HCT116 (cell line): ENCODE results near the gene SLC15A5. TPM values are rescaled to one million over a fixed set of nuclear protein-coding genes. Genes with fewer than 3 reads are reported as not detected.

Experiments
- ATAC-seq: fragments of 200-7000 bp; cut with Tn5 transposase; 2 replicates; pipeline ENCODE4 v1.9.1; 2020; ENCODE audit warnings: mild to moderate bottlenecking, moderate library complexity
- Bru-seq: library from RNA; stranded (reverse); fragments of 400-500 nt; gene quantifications from one replicate; lab custom pipeline; 2021; lab: Mats Ljungman, UMichigan
- BruChase-seq, 2 experiments: library from RNA; stranded (reverse); fragments of 400-500 nt; gene quantifications; one replicate each; lab custom pipeline; 2021; lab: Mats Ljungman, UMichigan
- BruUV-seq: library from RNA; stranded (reverse); fragments of 400-500 nt; replicated peaks from 2 replicates; lab custom pipeline; 2021; lab: Mats Ljungman, UMichigan
- CTCF ChIA-PET: fragments of 300-600 bp; sonication (Branson Sonifier 250); formaldehyde crosslinking; loops from one replicate; lab custom pipeline; 2021; ENCODE audit warnings: antibody characterized with exemption; lab: Charles Lee
- POLR2A ChIA-PET: fragments of 300-600, 350-600 bp; sonication (Branson Sonifier 250); formaldehyde crosslinking; loops from one replicate; lab custom pipeline; 2021; ENCODE audit warnings: antibody characterized with exemption; lab: Charles Lee
- RAD21 ChIA-PET, 2 experiments: fragments of 300-600 bp; sonication (Branson Sonifier 250); formaldehyde crosslinking; loops; one replicate each; lab custom pipeline; 2023; ENCODE audit warnings: low total read pairs in 2 of 2; ENCODE audit not compliant: uncharacterized antibody in 2 of 2, unreplicated experiment in 2 of 2, low non-redundant PET in 1 of 2; lab: Charles Lee
- DNase-seq: peaks from one replicate; pipeline ENCODE4 v3.0.0-alpha.2; 2010; ENCODE audit warnings: low read depth, low spot score
- H2AFZ ChIP-seq: fragments of 200-600 bp; shearing (Covaris generic), sonication (generic); 2 replicates; pipeline ENCODE4 v1.6.1; 2017; ENCODE audit warnings: low read depth, mixed run types, mixed read lengths, antibody characterized with exemption, low read length; ENCODE audit not compliant: poor library complexity, severe bottlenecking
- H3K27ac ChIP-seq: 2 replicates; pipeline ENCODE4 v1.5.1; 2012; ENCODE audit warnings: low read depth, low read length
- H3K27me3 ChIP-seq: fragments of 200-600 bp; sonication (generic); 2 replicates; pipeline ENCODE4 v1.6.1; 2016; ENCODE audit warnings: mixed run types, low read length, mixed read lengths; ENCODE audit not compliant: insufficient read depth
- H3K36me3 ChIP-seq, 2 experiments: fragments of 200-500 bp in 1 of 2; fragments of 200-600 bp in 1 of 2; sonication (Bioruptor generic) in 1 of 2; sonication (generic) in 1 of 2; 2 replicates each; pipeline versions ENCODE4 v1.5.1 to v1.6.1; 2014 to 2016; ENCODE audit warnings: low read length in 2 of 2, inconsistent platforms in 1 of 2, mixed read lengths in 1 of 2, mixed run types in 1 of 2; ENCODE audit not compliant: insufficient read depth in 2 of 2, control insufficient read depth in 1 of 2
- H3K4me1 ChIP-seq, 2 experiments: fragments of 200-600 bp in 1 of 2; sonication (generic) in 1 of 2; 2 replicates each; pipeline versions ENCODE4 v1.5.1 to v1.6.1; 2012 to 2017; ENCODE audit warnings: low read length in 2 of 2, inconsistent platforms in 1 of 2, mild to moderate bottlenecking in 1 of 2, mixed read lengths in 1 of 2, mixed run types in 1 of 2, moderate library complexity in 1 of 2; ENCODE audit not compliant: insufficient read depth in 2 of 2, control insufficient read depth in 1 of 2
- H3K4me2 ChIP-seq: fragments of 200-600 bp; sonication (generic); 2 replicates; pipeline ENCODE4 v1.6.1; 2017; ENCODE audit warnings: mixed run types, low read length, mixed read lengths
- H3K4me3 ChIP-seq, 2 experiments: fragments of 200-600 bp in 1 of 2; sonication (generic) in 1 of 2; replicated peaks in 1 of 2; 2 replicates each; pipeline ENCODE4 v1.5.1; 2011 to 2016; ENCODE audit warnings: low read length in 2 of 2, control low read depth in 1 of 2, low read depth in 1 of 2, mild to moderate bottlenecking in 1 of 2, mixed read lengths in 1 of 2, mixed run types in 1 of 2
- H3K79me2 ChIP-seq: fragments of 200-600 bp; sonication (generic); 2 replicates; pipeline ENCODE4 v1.6.1; 2017; ENCODE audit warnings: mild to moderate bottlenecking, mixed run types, low read length, moderate library complexity, mixed read lengths; ENCODE audit not compliant: insufficient read depth
- H3K9ac ChIP-seq: fragments of 200-600 bp; sonication (generic); 2 replicates; pipeline ENCODE4 v1.6.1; 2016; ENCODE audit warnings: low read length, mixed read lengths
- H3K9me2 ChIP-seq: fragments of 200-600 bp; sonication (generic), shearing (Covaris generic); 2 replicates; pipeline ENCODE4 v1.6.1; 2017; ENCODE audit warnings: mixed run types, mild to moderate bottlenecking, moderate library complexity; ENCODE audit not compliant: insufficient read depth
- H3K9me3 ChIP-seq, 2 experiments: fragments of 200-500 bp in 1 of 2; fragments of 200-600 bp in 1 of 2; sonication (Bioruptor generic) in 1 of 2; sonication (generic) in 1 of 2; 2 replicates each; pipeline ENCODE4 v1.6.1; 2014 to 2017; ENCODE audit warnings: low read length in 2 of 2, mixed read lengths in 2 of 2, inconsistent platforms in 1 of 2, low read depth in 1 of 2, mild to moderate bottlenecking in 1 of 2, mixed run types in 1 of 2, moderate library complexity in 1 of 2; ENCODE audit not compliant: control insufficient read depth in 1 of 2, insufficient read depth in 1 of 2
- H4K20me1 ChIP-seq: fragments of 200-600 bp; sonication (generic), shearing (Covaris generic); 2 replicates; pipeline ENCODE4 v1.6.1; 2017; ENCODE audit warnings: mixed run types, mild to moderate bottlenecking, moderate library complexity; ENCODE audit not compliant: insufficient read depth
- CEBPB ChIP-seq: IDR thresholded peaks from 2 replicates; pipeline ENCODE4 v1.6.1; 2012; ENCODE audit warnings: low read depth
- EGR1 ChIP-seq: IDR thresholded peaks from 2 replicates; pipeline ENCODE4 v1.6.1; 2012; ENCODE audit warnings: low read depth
- EZH2 ChIP-seq: fragments of 200-600 bp; sonication (generic); IDR thresholded peaks from 2 replicates; pipeline ENCODE4 v1.6.1; 2017; ENCODE audit warnings: antibody characterized with exemption, mixed run types
- JUND ChIP-seq: IDR thresholded peaks from 2 replicates; pipeline ENCODE4 v1.6.1; 2012
- POLR2AphosphoS5 ChIP-seq: IDR thresholded peaks from 2 replicates; pipeline ENCODE4 v1.6.1; 2011; ENCODE audit warnings: mild to moderate bottlenecking, low read depth, low read length, moderate library complexity
- RAD21 ChIP-seq: IDR thresholded peaks from 2 replicates; pipeline ENCODE4 v1.6.1; 2012; ENCODE audit warnings: low read depth, mild to moderate bottlenecking
- SIN3A ChIP-seq: IDR thresholded peaks from 2 replicates; pipeline ENCODE4 v1.6.1; 2012; ENCODE audit warnings: low read depth
- SP1 ChIP-seq: IDR thresholded peaks from 2 replicates; pipeline ENCODE4 v1.6.1; 2012; ENCODE audit warnings: low read depth
- TCF7L2 ChIP-seq: IDR thresholded peaks from 2 replicates; pipeline ENCODE4 v1.7.0; 2011; ENCODE audit warnings: borderline replicate concordance, inconsistent platforms; ENCODE audit not compliant: insufficient read depth, insufficient read length; ENCODE audit errors: extremely low read depth
- ZFX ChIP-seq: fragments of 450-650 bp; IDR thresholded peaks from 2 replicates; pipeline ENCODE4 v1.6.1; 2017
- ZNF274 ChIP-seq: fragments of 200-500 bp; sonication (Bioruptor generic); IDR thresholded peaks from 2 replicates; pipeline ENCODE4 v1.6.1; 2014; ENCODE audit warnings: mild to moderate bottlenecking, low read depth, low read length, inconsistent platforms
- intact Hi-C: fragments of 100-400 bp; cut with micrococcal nuclease; formaldehyde crosslinking; loops from 2 replicates; pipeline ENCODE4 v1.10.0; 2022
- long read RNA-seq: library from polyadenylated mRNA; unstranded; transcript quantifications from one replicate; pipeline ENCODE4 v2.0.0, GENCODE V29; 2021; ENCODE audit not compliant: unreplicated experiment
- polyA plus RNA-seq: library from polyadenylated mRNA; unstranded; fragments of >200 nt; gene quantifications from 2 replicates; pipeline ENCODE4 v1.2.1, GENCODE V29; 2012; ENCODE audit warnings: missing spikeins
- total RNA-seq: library from RNA; stranded (reverse); gene quantifications from one replicate; pipeline ENCODE4 v1.2.1, GENCODE V29; 2021; ENCODE audit not compliant: unreplicated experiment
- TF ChIP-seq, protein P1 (sequence below): IDR thresholded peaks from 2 replicates; pipeline ENCODE4 v1.6.1; 2012
- TF ChIP-seq, protein P2 (sequence below): IDR thresholded peaks from 2 replicates; pipeline ENCODE4 v1.6.1; 2012
- TF ChIP-seq, protein P3 (sequence below), 3 experiments: fragments of 200-600 bp in 1 of 3; sonication (generic) in 1 of 3; IDR thresholded peaks in 2 of 3; conservative IDR thresholded peaks in 1 of 3; 2 replicates each; pipeline ENCODE4 v1.5.1; 2012 to 2017; ENCODE audit warnings: low read depth in 2 of 3, low read length in 2 of 3, antibody characterized with exemption in 1 of 3, borderline replicate concordance in 1 of 3, control low read depth in 1 of 3, mild to moderate bottlenecking in 1 of 3, mixed read lengths in 1 of 3, mixed run types in 1 of 3, moderate library complexity in 1 of 3; ENCODE audit not compliant: insufficient read depth in 1 of 3
- TF ChIP-seq, protein P4 (sequence below): IDR thresholded peaks from 2 replicates; pipeline ENCODE4 v1.6.1; 2012; ENCODE audit warnings: low read depth
- TF ChIP-seq, protein P5 (sequence below): IDR thresholded peaks from 2 replicates; pipeline ENCODE4 v1.6.1; 2011; ENCODE audit warnings: mild to moderate bottlenecking, low read length, moderate library complexity; ENCODE audit not compliant: insufficient replicate concordance; ENCODE audit errors: extremely low read depth

Gene SLC15A5, protein sequence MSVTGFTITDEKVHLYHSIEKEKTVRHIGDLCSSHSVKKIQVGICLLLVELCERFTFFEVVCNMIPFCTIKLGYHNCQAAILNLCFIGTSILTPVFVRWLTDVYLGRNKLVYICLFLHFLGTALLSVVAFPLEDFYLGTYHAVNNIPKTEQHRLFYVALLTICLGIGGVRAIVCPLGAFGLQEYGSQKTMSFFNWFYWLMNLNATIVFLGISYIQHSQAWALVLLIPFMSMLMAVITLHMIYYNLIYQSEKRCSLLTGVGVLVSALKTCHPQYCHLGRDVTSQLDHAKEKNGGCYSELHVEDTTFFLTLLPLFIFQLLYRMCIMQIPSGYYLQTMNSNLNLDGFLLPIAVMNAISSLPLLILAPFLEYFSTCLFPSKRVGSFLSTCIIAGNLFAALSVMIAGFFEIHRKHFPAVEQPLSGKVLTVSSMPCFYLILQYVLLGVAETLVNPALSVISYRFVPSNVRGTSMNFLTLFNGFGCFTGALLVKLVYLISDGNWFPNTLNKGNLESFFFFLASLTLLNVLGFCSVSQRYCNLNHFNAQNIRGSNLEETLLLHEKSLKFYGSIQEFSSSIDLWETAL
- total RNA-seq: not detected
- polyA plus RNA-seq: not detected in 2 replicates
- Bru-seq, nascent RNA: not detected
- not detected for BruChase-seq, experiment 1, labeled RNA remaining after a 6-hour chase
- not detected for BruChase-seq, experiment 2, labeled RNA remaining after a 2-hour chase
- long read RNA-seq: 0 reads

DNA sequence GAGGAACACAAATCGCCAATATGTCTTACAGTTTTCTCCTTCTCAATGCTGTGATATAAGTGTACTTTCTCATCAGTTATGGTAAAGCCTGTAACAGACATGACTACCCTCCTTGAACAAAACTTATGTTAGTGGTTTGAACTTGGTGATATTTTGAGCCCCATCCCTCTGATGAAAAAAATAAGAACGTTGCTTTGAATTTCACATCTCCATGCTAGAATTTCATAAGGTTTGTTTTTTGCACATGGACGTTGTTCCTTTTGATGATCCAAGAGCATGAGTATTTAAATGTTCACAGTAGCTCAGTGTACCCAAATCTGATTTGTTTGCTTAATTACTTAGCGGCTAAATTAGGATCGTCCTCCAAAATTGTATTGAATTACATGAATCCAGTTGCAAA, at the start of gene SLC15A5:
Gene SLC15A5 (minus strand): TSS at position 101 of the 400 bp plus-strand sequence. CDS start 0 bp downstream, at position 101.
- BruUV-seq: no TSS peak
- H3K9ac ChIP-seq: no peak within 1 kb of the TSS
- H3K4me2 ChIP-seq: no peak within 1 kb of the TSS
- H3K79me2 ChIP-seq: no peaks in the 10 kb centered on the region
- intact Hi-C loops: no loop called here
- no peak for ATAC-seq
- no peaks in the 10 kb centered on the region for H3K9me3 ChIP-seq
- POLR2A ChIA-PET: no interaction called here
- H4K20me1 ChIP-seq: no peaks in the 10 kb centered on the region
- no peak for DNase-seq
- H3K27ac ChIP-seq: no peak within 1 kb of the TSS
- CTCF ChIA-PET: no interaction called here
- no peaks in the 10 kb centered on the region for H3K36me3 ChIP-seq
- H3K9me2 ChIP-seq: no peaks in the 10 kb centered on the region
- no peaks in the 10 kb centered on the region for H3K27me3 ChIP-seq
- TF ChIP-seq, protein P1, sequence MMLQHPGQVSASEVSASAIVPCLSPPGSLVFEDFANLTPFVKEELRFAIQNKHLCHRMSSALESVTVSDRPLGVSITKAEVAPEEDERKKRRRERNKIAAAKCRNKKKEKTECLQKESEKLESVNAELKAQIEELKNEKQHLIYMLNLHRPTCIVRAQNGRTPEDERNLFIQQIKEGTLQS: no peak
- TF ChIP-seq ZFX (no peak), EGR1 (no peak), ZNF274 (no peak), EZH2 (no peak), JUND (no peak), SIN3A (no peak), SP1 (no peak), CEBPB (no peak), TCF7L2 (no peak), RAD21 (no peak), POLR2AphosphoS5 (no peak)
- TF ChIP-seq, protein P2, sequence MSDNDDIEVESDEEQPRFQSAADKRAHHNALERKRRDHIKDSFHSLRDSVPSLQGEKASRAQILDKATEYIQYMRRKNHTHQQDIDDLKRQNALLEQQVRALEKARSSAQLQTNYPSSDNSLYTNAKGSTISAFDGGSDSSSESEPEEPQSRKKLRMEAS: no peak
- TF ChIP-seq, protein P3, sequence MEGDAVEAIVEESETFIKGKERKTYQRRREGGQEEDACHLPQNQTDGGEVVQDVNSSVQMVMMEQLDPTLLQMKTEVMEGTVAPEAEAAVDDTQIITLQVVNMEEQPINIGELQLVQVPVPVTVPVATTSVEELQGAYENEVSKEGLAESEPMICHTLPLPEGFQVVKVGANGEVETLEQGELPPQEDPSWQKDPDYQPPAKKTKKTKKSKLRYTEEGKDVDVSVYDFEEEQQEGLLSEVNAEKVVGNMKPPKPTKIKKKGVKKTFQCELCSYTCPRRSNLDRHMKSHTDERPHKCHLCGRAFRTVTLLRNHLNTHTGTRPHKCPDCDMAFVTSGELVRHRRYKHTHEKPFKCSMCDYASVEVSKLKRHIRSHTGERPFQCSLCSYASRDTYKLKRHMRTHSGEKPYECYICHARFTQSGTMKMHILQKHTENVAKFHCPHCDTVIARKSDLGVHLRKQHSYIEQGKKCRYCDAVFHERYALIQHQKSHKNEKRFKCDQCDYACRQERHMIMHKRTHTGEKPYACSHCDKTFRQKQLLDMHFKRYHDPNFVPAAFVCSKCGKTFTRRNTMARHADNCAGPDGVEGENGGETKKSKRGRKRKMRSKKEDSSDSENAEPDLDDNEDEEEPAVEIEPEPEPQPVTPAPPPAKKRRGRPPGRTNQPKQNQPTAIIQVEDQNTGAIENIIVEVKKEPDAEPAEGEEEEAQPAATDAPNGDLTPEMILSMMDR (IDR thresholded peaks at IDR 0.05 in 2 of 3, conservative IDR thresholded peaks at IDR 0.05 in 1 of 3; ENCODE audit: borderline replicate concordance in 1 of 3, insufficient read depth in 1 of 3, low read depth in 2 of 3, low read length in 2 of 3): no peak
- TF ChIP-seq, protein P4, sequence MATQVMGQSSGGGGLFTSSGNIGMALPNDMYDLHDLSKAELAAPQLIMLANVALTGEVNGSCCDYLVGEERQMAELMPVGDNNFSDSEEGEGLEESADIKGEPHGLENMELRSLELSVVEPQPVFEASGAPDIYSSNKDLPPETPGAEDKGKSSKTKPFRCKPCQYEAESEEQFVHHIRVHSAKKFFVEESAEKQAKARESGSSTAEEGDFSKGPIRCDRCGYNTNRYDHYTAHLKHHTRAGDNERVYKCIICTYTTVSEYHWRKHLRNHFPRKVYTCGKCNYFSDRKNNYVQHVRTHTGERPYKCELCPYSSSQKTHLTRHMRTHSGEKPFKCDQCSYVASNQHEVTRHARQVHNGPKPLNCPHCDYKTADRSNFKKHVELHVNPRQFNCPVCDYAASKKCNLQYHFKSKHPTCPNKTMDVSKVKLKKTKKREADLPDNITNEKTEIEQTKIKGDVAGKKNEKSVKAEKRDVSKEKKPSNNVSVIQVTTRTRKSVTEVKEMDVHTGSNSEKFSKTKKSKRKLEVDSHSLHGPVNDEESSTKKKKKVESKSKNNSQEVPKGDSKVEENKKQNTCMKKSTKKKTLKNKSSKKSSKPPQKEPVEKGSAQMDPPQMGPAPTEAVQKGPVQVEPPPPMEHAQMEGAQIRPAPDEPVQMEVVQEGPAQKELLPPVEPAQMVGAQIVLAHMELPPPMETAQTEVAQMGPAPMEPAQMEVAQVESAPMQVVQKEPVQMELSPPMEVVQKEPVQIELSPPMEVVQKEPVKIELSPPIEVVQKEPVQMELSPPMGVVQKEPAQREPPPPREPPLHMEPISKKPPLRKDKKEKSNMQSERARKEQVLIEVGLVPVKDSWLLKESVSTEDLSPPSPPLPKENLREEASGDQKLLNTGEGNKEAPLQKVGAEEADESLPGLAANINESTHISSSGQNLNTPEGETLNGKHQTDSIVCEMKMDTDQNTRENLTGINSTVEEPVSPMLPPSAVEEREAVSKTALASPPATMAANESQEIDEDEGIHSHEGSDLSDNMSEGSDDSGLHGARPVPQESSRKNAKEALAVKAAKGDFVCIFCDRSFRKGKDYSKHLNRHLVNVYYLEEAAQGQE: no peak
- TF ChIP-seq, protein P5, sequence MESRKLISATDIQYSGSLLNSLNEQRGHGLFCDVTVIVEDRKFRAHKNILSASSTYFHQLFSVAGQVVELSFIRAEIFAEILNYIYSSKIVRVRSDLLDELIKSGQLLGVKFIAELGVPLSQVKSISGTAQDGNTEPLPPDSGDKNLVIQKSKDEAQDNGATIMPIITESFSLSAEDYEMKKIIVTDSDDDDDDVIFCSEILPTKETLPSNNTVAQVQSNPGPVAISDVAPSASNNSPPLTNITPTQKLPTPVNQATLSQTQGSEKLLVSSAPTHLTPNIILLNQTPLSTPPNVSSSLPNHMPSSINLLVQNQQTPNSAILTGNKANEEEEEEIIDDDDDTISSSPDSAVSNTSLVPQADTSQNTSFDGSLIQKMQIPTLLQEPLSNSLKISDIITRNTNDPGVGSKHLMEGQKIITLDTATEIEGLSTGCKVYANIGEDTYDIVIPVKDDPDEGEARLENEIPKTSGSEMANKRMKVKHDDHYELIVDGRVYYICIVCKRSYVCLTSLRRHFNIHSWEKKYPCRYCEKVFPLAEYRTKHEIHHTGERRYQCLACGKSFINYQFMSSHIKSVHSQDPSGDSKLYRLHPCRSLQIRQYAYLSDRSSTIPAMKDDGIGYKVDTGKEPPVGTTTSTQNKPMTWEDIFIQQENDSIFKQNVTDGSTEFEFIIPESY: no peak
- no peaks in the 10 kb centered on the region for H3K4me1 ChIP-seq
- H2AFZ ChIP-seq: no peak within 1 kb of the TSS
- RAD21 ChIA-PET: no interaction called here
- no peak within 1 kb of the TSS for H3K4me3 ChIP-seq
